ENCODE measurements around the gene FAM78A. TPM values are rescaled to one million over a fixed set of nuclear protein-coding genes. Genes with fewer than 3 reads are reported as not detected.

The FAM78A gene
- polyA plus RNA-seq, 4 donors = 2.6 to 3.8 (median 2.9) TPM

DNA sequence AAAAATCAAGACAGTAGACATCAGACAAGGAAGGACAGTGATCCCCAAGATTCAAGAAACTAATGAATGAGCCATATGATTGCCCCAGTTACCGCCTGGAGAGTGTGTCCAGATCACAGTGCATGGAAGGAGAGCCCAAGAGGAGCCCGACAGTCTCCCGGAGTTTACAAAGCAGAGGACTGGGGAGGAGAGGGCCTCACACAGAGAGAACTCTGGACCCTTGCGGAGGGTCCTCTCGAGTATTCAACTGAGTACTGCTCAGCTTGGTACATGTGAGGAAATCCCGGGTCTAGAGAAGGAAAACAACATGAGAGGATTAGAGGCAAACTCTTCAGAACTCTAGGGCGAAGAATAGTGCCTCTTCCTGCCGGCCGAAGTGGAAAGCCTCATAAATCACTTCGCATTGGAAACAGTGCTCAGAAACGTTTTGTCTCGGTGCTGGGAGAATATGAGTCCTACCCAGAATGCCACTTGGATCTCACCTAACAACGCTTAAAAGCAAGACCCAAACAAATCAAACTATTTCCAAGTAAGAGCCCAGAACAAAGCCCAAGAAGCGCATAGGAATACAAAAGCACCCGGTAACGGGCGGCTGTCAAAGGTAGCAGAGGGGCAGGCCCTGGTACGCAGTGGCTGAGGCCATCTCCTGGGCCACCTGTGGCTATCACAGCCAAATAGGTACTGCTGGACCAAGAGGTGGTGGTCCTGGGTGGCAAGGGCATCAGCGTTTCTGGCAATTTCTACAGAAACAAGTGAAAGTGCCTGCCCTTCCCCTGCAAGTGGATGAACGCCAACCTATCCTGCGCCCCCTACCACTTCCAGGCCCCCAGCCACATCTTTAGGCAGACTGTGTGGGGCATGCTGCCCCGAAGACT, 36.0 kb downstream of the FAM78A start:
- no peak for DNase-seq (ENCODE audit: low read depth in 4 of 4, low spot score in 3 of 4)

DNA sequence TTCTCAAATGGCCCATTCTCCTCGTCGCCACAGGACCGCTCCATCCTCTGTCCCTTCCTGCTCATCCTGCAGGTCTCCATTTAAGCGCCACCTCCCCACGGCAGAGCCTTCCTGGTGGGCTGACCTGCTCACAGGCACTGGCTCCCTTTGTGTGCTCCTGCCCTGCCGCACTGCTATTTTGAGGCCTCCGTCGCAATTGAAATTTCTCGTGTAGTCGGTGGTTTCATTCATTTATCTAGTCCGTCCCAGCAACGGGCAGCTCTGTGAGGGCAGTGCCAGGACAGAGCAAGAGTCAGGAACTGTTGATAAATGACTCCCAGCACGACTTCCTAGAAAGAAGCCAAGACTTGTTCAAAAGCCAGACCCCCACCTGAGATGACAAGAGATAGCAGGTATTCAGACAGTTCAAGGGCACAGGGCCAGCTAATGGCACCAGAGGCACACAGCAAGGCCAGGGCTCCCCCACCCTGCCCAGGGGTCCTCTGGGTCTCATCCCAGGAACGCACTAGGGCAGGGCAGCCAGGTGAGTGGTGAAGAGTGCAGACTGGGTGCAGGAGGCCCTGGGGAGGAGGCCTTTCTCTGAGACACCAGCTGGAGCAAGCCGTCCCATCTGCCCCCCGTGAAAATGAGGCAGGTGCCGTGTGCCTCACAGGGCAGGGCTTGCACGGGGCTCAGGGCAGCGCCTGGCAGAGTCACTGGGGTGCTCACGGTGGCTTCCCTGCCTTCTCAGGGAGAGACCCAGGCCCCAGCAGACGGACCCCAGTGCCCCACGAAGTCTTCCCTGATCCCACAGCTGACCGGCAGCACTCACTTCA, 36.9 kb downstream of the FAM78A start:
- no peak for DNase-seq (ENCODE audit: low read depth in 4 of 4, low spot score in 3 of 4)

GRCh38 chr9:131238402-131239021, 37.8 kb downstream of the FAM78A start:
- DNase-seq (ENCODE audit: low read depth in 4 of 4, low spot score in 3 of 4) = no peak

DNA sequence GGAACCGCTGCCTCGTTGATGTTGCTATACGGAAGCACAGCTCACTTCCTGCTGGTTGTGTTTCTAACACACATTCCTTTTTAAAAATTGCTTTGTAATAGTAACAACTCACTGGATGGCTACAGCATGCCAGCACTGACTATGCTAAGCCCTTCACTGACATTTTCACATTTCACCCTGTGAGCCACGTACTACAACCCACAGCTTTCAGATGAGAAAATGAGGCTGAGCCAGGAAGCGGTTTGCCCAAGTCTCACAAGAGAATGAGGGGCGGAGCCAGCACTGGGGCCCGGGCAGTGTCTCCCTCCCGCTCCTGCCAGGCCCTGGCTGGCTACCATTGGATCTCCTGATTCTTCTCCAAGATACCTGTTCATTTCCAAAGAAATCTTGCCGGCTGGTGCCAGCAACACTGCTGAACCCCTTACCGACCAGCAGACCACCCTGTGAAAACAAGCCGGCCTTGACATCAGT, 38.3 kb downstream of the FAM78A start:
- no peak for DNase-seq (ENCODE audit: low read depth in 4 of 4, low spot score in 3 of 4)

DNA sequence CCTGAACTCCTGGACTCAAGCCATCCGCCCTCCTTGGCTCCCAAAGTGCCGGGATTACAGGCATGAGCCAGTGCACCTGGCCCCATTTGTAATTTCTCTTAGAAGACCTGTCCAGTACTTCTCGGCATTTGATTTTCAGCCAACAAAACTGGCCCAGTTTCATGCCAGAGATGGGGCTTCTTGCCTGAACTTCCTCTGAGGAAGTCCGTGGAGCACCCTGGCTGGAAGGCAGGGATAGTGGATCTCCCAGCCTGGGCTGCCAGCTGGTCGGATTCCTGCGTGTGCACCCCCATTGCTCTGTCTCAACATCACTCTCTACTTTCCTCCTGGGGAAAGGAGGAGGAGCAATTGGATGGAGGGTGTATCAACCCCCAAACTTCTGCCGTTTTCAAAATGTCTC, 39.0 kb downstream of the FAM78A start:
- DNase-seq (ENCODE audit: low read depth in 4 of 4, low spot score in 3 of 4) = no peak

- DNase-seq (ENCODE audit: low read depth in 4 of 4, low spot score in 3 of 4) = no peak
Observed at GRCh38 chr9:131236761-131237160, 39.5 kb downstream of the FAM78A start.

- DNase-seq (ENCODE audit: low read depth in 4 of 4, low spot score in 3 of 4) = no peak
Observed at GRCh38 chr9:131236161-131236560, 40.1 kb downstream of the FAM78A start.

DNA sequence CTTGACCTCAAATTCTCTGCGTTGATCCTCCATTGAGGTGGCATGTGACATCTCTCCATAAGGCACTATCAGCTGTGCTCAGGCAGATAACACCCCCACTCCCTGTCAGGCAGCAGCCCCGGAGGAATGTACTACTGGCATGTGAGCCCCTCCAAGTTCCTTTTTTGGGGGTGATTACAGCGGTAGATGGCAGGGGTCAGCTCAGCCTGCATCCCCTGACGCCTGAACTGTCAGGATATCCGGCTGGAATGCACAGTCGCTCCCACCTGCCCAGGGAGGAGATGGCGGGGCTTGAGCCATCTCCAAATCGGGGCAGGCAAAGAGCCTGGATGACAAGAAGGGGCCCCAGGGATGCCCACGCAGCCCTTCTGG, 40.8 kb downstream of the FAM78A start:
- no peak for DNase-seq (ENCODE audit: low read depth in 4 of 4, low spot score in 3 of 4)

DNA sequence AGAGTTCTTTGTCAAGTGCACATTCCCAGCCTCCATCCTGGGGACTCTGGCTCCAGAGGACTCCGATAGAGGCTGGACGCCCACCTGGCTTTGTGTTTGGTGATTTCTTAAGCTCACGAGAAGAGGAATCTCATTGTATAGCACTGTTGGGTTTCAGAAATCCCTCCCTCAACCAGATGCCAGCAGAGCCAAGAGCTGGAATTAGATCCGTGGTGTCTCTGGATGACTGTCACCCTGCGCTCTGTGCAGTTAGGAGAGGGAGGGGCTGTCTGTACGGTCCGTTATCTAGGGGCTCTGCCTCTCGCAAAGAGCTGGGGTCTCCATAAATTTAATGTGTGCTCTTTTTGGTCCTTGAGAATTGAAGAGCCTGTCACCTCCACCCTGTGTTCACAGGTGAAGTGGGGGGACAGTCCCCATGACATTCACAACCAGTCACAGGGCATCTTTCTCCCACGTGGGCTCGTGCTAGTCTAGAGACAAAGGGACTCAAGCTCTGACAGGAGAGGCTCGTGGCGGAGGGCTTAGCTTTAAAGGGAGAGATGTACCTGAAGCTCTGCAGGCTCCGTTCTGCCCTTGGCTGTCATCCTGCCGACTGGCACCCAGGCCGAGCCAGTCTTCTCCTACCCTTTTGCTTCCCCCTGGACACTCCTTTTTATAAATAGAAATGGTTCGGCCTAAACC, 41.4 kb downstream of the FAM78A start:
- DNase-seq (ENCODE audit: low read depth in 4 of 4, low spot score in 3 of 4) = no peak

DNA sequence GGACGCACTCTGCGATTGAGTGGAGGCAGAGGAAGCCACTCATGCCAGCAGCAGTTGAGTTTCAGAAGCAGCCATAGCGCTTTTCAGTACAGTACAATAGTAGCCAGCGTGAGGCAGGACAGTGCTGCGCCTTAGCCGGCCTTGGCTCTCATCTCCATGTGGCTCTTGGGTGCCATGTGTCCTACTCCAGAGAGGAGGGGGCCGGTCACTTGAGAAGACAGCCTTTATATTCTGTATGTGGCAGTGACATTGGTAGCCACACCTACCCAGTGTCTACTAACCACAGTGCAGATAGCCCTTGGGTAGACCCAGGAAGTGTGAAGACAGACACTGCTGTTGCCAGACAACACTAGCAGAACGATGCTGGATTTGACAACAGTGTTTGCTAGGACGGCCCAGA, 42.3 kb downstream of the FAM78A start:
- DNase-seq (ENCODE audit: low read depth in 4 of 4, low spot score in 3 of 4) = no peak

- DNase-seq (ENCODE audit: low read depth in 4 of 4, low spot score in 3 of 4) = no peak
Observed at GRCh38 chr9:131233556-131233955, 42.8 kb downstream of the FAM78A start.

- DNase-seq (ENCODE audit: low read depth in 4 of 4, low spot score in 3 of 4) = no peak
Observed at GRCh38 chr9:131228988-131229387, 47.3 kb downstream of the FAM78A start.

- DNase-seq (ENCODE audit: low read depth in 4 of 4, low spot score in 3 of 4) = no peak
Observed at GRCh38 chr9:131227959-131228460, 48.3 kb downstream of the FAM78A start.

DNA sequence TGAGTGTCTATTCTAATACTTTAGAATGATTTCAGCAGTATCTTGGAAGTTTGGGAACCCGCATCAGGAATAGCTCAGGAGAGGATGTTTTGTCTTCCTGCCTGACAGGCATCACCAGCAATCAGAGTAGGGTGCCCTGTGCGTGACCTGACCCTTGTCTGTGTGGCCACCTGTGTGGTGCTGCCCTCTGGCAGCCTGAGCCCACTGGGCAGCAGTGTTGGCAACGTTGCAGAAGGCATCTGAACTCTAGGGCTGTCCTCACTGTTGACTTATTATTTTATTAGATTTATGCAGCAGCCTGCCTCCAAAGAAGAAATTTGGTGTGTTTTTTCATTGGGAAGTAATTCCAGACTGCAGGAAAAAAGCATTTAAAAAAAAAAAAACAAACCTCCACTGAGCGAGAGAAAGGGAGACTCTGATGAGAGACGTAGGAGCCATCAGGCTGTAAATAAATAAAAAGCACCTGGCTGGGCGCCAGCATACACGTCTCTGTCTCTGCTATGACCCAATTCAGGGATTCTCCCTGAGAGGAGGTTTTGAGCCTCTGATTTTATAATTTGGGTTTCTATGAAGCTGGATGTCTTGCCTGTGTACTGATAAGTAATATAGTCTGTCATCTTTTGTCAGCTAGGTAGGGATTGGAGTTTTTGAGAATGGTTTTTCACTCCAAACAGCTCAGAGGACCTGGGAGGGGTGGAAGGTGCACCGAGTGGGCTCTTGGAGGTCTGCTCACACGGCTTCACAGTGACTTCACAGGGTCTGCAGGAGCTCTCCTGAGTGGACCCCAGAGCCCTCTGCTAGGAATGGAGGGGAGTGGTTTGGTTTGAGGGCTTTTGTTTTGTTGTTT, 49.0 kb downstream of the FAM78A start:
- no peak for DNase-seq (ENCODE audit: low read depth in 4 of 4, low spot score in 3 of 4)

GRCh38 chr9:131226226-131226625, 50.1 kb downstream of the FAM78A start:
- no peak for DNase-seq (ENCODE audit: low read depth in 4 of 4, low spot score in 3 of 4)

DNA sequence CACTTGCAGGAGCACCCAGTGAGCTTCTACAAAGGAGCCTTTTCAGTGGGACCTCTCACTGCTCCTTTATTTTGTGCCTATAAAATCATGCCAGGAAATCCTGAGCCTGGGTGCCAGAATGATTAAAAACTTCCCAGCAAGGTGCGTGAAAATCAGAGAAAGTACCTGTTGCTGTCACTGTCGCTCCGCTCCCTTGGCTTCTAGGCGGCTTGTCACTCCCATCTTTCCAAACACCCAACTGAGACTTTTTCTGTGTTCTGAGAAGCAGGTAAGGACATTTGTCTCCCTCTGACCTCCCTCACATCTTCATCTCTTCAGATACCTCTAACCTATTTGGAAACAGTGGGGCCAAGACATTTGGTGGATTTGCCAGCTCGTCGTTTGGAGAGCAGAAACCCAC, 53.9 kb downstream of the FAM78A start:
- no peak for DNase-seq (ENCODE audit: low read depth in 4 of 4, low spot score in 3 of 4)

DNA sequence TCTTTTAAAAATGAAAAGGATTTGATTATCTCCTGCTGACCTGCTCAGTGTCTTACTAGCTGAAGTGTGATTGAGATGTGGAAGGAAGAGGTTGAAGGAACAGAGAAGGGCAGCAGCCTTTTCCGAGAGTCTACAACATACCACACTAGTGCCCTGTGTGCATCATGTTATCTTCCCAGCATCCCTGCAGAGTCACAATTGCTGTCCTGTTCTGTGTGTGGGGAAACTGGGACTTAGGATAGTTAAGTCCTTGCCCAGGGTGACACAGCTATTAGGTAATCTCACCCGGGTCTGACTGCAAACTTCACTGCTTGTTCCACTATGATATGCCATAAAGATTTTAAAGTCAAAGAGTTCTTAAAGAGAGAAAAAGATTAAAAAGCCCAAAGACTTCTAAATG, 55.8 kb downstream of the FAM78A start:
- no peak for DNase-seq (ENCODE audit: low read depth in 4 of 4, low spot score in 3 of 4)

DNA sequence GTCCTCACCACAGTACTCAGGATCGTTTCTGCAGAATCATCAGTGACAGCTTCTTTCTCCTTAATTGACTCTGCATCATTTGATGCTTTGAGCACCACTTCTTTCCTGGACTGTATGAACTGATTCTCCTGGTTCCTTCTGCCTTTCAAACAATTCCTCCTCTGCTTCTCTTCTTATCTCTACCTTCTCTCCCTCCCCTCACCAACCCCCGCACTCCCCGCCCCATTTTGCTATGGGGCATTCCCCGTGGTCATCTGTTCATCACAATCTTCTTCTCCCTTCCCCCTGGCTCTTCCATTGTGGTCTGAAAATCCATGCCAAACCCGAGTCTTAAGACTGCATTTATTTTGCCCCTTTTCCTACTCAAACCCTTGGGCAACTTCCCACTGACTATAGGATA, 57.9 kb downstream of the FAM78A start:
- no peak for DNase-seq (ENCODE audit: low read depth in 4 of 4, low spot score in 3 of 4)

DNA sequence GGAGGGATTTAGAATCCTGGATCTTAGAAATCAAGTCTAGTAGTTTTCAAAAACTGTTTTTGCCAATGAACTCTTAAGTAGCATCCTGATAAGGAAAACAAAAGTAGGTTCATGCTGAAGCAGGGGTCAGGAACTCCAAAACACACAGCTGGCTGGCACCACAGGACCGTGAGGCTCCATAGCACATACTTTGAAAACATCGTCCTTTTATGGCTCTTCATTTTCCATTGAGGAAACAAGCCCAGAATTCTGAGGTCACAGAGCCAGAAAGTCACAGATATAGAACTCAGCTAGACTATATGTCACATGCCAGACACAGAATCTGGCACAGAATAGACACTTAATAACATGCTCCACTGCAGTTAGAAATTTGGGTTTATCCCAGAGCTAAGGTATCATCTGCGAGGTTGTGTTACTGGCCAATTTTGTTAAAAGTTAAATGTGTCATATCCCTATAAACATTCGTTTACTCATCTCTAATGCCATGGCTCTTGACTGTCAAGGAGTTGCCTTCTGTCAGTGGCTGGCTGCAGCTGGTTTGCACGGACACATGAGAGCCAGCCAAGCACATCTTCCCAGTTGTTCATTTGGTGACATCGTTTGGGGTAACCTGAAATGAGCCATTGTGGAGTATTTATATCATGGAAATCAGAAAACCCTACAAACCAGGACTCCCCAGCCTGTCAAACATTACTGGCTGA, 58.8 kb downstream of the FAM78A start:
- DNase-seq (ENCODE audit: low read depth in 4 of 4, low spot score in 3 of 4) = no peak
